Nephron (organoid): ENCODE results near the gene MYO16.

Experiments used
- H3K27ac Mint-ChIP-seq, 3 experiments: 2 replicates each; pipeline ENCODE4 v1.8.0; 2020; ENCODE audit warnings: mixed read lengths in 3 of 3, mild to moderate bottlenecking in 2 of 3, moderate library complexity in 1 of 3
- H3K27me3 Mint-ChIP-seq: 2 replicates; pipeline ENCODE4 v1.8.0; 2021; ENCODE audit warnings: low read depth, mild to moderate bottlenecking, moderate library complexity, mixed read lengths
- H3K36me3 Mint-ChIP-seq: 2 replicates; pipeline ENCODE4 v1.8.0; 2020; ENCODE audit warnings: low read depth, mixed read lengths
- H3K4me1 Mint-ChIP-seq: 2 replicates; pipeline ENCODE4 v1.8.0; 2020; ENCODE audit warnings: mixed read lengths
- H3K4me3 Mint-ChIP-seq, 3 experiments: 2 replicates each; pipeline ENCODE4 v1.8.0; 2020; ENCODE audit warnings: mild to moderate bottlenecking in 3 of 3, mixed read lengths in 3 of 3, moderate library complexity in 2 of 3
- H3K9me3 Mint-ChIP-seq: 2 replicates; pipeline ENCODE4 v1.8.0; 2020; ENCODE audit warnings: mixed read lengths
- CTCF ChIP-seq, 3 experiments: fragments of 200-600 bp; sonication (generic); IDR thresholded peaks; one replicate each; pipeline ENCODE4 v1.5.0; 2021; ENCODE audit warnings: antibody characterized with exemption in 3 of 3; ENCODE audit not compliant: unreplicated experiment in 3 of 3

Gene MYO16

GRCh38 chr13:108725471-108725870, 96.1 kb downstream of the MYO16 start:
- H3K4me1 Mint-ChIP-seq = no peaks in the 10 kb centered on the region
- no peak for TF ChIP-seq CTCF (IDR thresholded peaks at IDR 0.05; ENCODE audit: unreplicated experiment in 3 of 3)
- no peaks in the 10 kb centered on the region for H3K36me3 Mint-ChIP-seq
- no peaks in the 10 kb centered on the region for H3K9me3 Mint-ChIP-seq
- H3K27me3 Mint-ChIP-seq = no peaks in the 10 kb centered on the region
- no peak overlapping the region for H3K27ac Mint-ChIP-seq
- no peak overlapping the region for H3K4me3 Mint-ChIP-seq

GRCh38 chr13:108728370-108728769, 99.0 kb downstream of the MYO16 start:
- H3K9me3 Mint-ChIP-seq = peaks cover 4% of the 10 kb centered on the region
- H3K36me3 Mint-ChIP-seq = no peaks in the 10 kb centered on the region
- H3K4me3 Mint-ChIP-seq = no peak overlapping the region
- TF ChIP-seq CTCF (IDR thresholded peaks at IDR 0.05; ENCODE audit: unreplicated experiment in 3 of 3) = no peak
- no peaks in the 10 kb centered on the region for H3K4me1 Mint-ChIP-seq
- no peaks in the 10 kb centered on the region for H3K27me3 Mint-ChIP-seq
- no peak overlapping the region for H3K27ac Mint-ChIP-seq

GRCh38 chr13:108733022-108733560, 103.7 kb downstream of the MYO16 start:
- TF ChIP-seq CTCF (IDR thresholded peaks at IDR 0.05; ENCODE audit: unreplicated experiment in 3 of 3) = no peak
- H3K27me3 Mint-ChIP-seq = no peaks in the 10 kb centered on the region
- no peaks in the 10 kb centered on the region for H3K36me3 Mint-ChIP-seq
- peaks cover 12% of the 10 kb centered on the region for H3K9me3 Mint-ChIP-seq
- no peaks in the 10 kb centered on the region for H3K4me1 Mint-ChIP-seq
- no peak overlapping the region for H3K27ac Mint-ChIP-seq
- no peak overlapping the region for H3K4me3 Mint-ChIP-seq

- peaks cover 18% of the 10 kb centered on the region for H3K9me3 Mint-ChIP-seq
- no peak overlapping the region for H3K27ac Mint-ChIP-seq
- H3K4me3 Mint-ChIP-seq = no peak overlapping the region
- H3K27me3 Mint-ChIP-seq = no peaks in the 10 kb centered on the region
- H3K4me1 Mint-ChIP-seq = no peaks in the 10 kb centered on the region
- no peak for TF ChIP-seq CTCF (IDR thresholded peaks at IDR 0.05; ENCODE audit: unreplicated experiment in 3 of 3)
- H3K36me3 Mint-ChIP-seq = no peaks in the 10 kb centered on the region
These were observed 105.3 kb downstream of the MYO16 start for GRCh38 chr13:108734676-108735075.

GRCh38 chr13:108741930-108742329, 112.5 kb downstream of the MYO16 start:
- H3K4me3 Mint-ChIP-seq = no peak overlapping the region
- no peaks in the 10 kb centered on the region for H3K4me1 Mint-ChIP-seq
- H3K36me3 Mint-ChIP-seq = no peaks in the 10 kb centered on the region
- no peaks in the 10 kb centered on the region for H3K27me3 Mint-ChIP-seq
- H3K27ac Mint-ChIP-seq = no peak overlapping the region
- peaks cover 23% of the 10 kb centered on the region for H3K9me3 Mint-ChIP-seq
- TF ChIP-seq CTCF (IDR thresholded peaks at IDR 0.05; ENCODE audit: unreplicated experiment in 3 of 3) = no peak

- Mint-ChIP-seq H3K36me3 (no peaks in the 10 kb centered on the region), H3K4me1 (no peaks in the 10 kb centered on the region), H3K4me3 (no peak overlapping the region), H3K27ac (no peak overlapping the region), H3K9me3 (peaks cover 22% of the 10 kb centered on the region), H3K27me3 (no peaks in the 10 kb centered on the region)
- TF ChIP-seq CTCF (IDR thresholded peaks at IDR 0.05; ENCODE audit: unreplicated experiment in 3 of 3) = no peak
These were observed 113.5 kb downstream of the MYO16 start for GRCh38 chr13:108742701-108743451.
